H1 (cell line): ENCODE data around the gene RAB40C. TPM values are rescaled to one million over a fixed set of nuclear protein-coding genes. Genes with fewer than 3 reads are reported as not detected.

Experiments
- CTCF ChIA-PET: fragments of 300-600 bp; sonication (Branson Sonifier 250); formaldehyde crosslinking; loops from one replicate; lab custom pipeline; 2021; ENCODE audit not compliant: partially characterized antibody; lab: Charles Lee
- POLR2A ChIA-PET: fragments of 300-600 bp; sonication (Branson Sonifier 250); formaldehyde crosslinking; loops from one replicate; lab custom pipeline; 2021; ENCODE audit warnings: inconsistent platforms; ENCODE audit not compliant: partially characterized antibody; lab: Charles Lee
- DNase-seq, 2 experiments: peaks; one replicate each; pipeline versions ENCODE4 v3.0.0 to v3.0.0-alpha.2; 2010 to 2022; ENCODE audit warnings: low spot score in 2 of 2, low read depth in 1 of 2, mixed read lengths in 1 of 2
- FAIRE-seq: peaks from 2 replicates; lab custom pipeline; 2011; peaks lifted over from hg19 to GRCh38; lab: Jason Lieb, UNC
- H2AFZ ChIP-seq: 2 replicates; pipeline ENCODE4 v1.8.1; 2012; ENCODE audit warnings: low read length, inconsistent platforms
- H2AK5ac ChIP-seq: 2 replicates; pipeline ENCODE4 v1.6.1; 2013; ENCODE audit warnings: low read depth, low read length
- H2BK120ac ChIP-seq: replicated peaks from 2 replicates; pipeline ENCODE3; 2013; ENCODE audit warnings: low read depth, low read length, inconsistent platforms
- H2BK12ac ChIP-seq: 2 replicates; pipeline ENCODE4 v1.6.1; 2013; ENCODE audit warnings: low read depth, low read length
- H2BK15ac ChIP-seq: 2 replicates; pipeline ENCODE4 v1.6.1; 2013; ENCODE audit warnings: low read length
- H2BK20ac ChIP-seq: 2 replicates; pipeline ENCODE4 v1.6.1; 2013; ENCODE audit warnings: low read length
- H2BK5ac ChIP-seq: 2 replicates; pipeline ENCODE4 v1.6.1; 2013; ENCODE audit warnings: low read depth, low read length
- H3K14ac ChIP-seq: 2 replicates; pipeline ENCODE4 v1.6.1; 2013; ENCODE audit warnings: inconsistent platforms; ENCODE audit not compliant: insufficient read length
- H3K18ac ChIP-seq: 2 replicates; pipeline ENCODE4 v1.6.1; 2013; ENCODE audit warnings: low read length; ENCODE audit errors: extremely low read depth
- H3K23ac ChIP-seq: 2 replicates; pipeline ENCODE4 v1.6.1; 2013; ENCODE audit warnings: inconsistent platforms; ENCODE audit not compliant: insufficient read length
- H3K23me2 ChIP-seq: 2 replicates; pipeline ENCODE4 v1.6.1; 2013; ENCODE audit warnings: low read depth, low read length
- H3K27ac ChIP-seq: 2 replicates; pipeline ENCODE4 v1.6.1; 2011; ENCODE audit warnings: low read depth, low read length, inconsistent platforms
- H3K27me3 ChIP-seq, 4 experiments: replicated peaks in 1 of 4; 1 replicate in 1 of 4; 2 replicates in 3 of 4; pipeline versions ENCODE4 v1.6.1 to v1.8.1; 2011 to 2013; ENCODE audit warnings: low read length in 3 of 4, mild to moderate bottlenecking in 3 of 4, inconsistent platforms in 2 of 4, mixed read lengths in 2 of 4, moderate library complexity in 1 of 4; ENCODE audit not compliant: control insufficient read depth in 3 of 4, insufficient read depth in 3 of 4; ENCODE audit errors: extremely low read depth in 1 of 4
- H3K36me3 ChIP-seq, 4 experiments: 2 replicates each; pipeline versions ENCODE4 v1.6.1 to v1.8.1; 2011 to 2013; ENCODE audit warnings: mild to moderate bottlenecking in 4 of 4, low read length in 3 of 4, moderate library complexity in 2 of 4, control low read depth in 1 of 4, inconsistent platforms in 1 of 4; ENCODE audit not compliant: insufficient read depth in 4 of 4, control insufficient read depth in 2 of 4
- H3K4ac ChIP-seq: replicated peaks from 2 replicates; pipeline ENCODE3; 2013; ENCODE audit warnings: low read length, low read depth, mixed read lengths, inconsistent platforms; ENCODE audit not compliant: insufficient read length
- H3K4me1 ChIP-seq, 4 experiments: replicated peaks in 1 of 4; 1 replicate in 1 of 4; 2 replicates in 3 of 4; pipeline versions ENCODE4 v1.6.1 to v1.8.1; 2011 to 2013; ENCODE audit warnings: low read length in 3 of 4, inconsistent platforms in 2 of 4, mixed read lengths in 1 of 4; ENCODE audit not compliant: insufficient read depth in 4 of 4, control insufficient read depth in 3 of 4
- H3K4me2 ChIP-seq, 2 experiments: 2 replicates each; pipeline versions ENCODE4 v1.6.1 to v1.8.1; 2011 to 2013; ENCODE audit warnings: low read depth in 2 of 2, low read length in 2 of 2, control low read depth in 1 of 2, inconsistent platforms in 1 of 2, mild to moderate bottlenecking in 1 of 2; ENCODE audit not compliant: insufficient read depth in 1 of 2
- H3K4me3 ChIP-seq, 4 experiments: fragments of 200-600, 300-600 bp in 1 of 4; sonication (generic), shearing (Covaris generic), sonication (Bioruptor Twin) in 1 of 4; 2 replicates each; pipeline versions ENCODE4 v1.5.1 to v1.8.1; 2011 to 2016; ENCODE audit warnings: low read length in 4 of 4, low read depth in 3 of 4, control low read depth in 2 of 4, inconsistent platforms in 2 of 4, mild to moderate bottlenecking in 2 of 4, mixed read lengths in 1 of 4, moderate library complexity in 1 of 4; ENCODE audit not compliant: insufficient read depth in 2 of 4; ENCODE audit errors: extremely low read depth in 1 of 4
- H3K56ac ChIP-seq: replicated peaks from 2 replicates; pipeline ENCODE3; 2013; ENCODE audit warnings: low read depth, mild to moderate bottlenecking, mixed read lengths, low read length, inconsistent platforms; ENCODE audit not compliant: insufficient read length
- H3K79me1 ChIP-seq: 2 replicates; pipeline ENCODE4 v1.6.1; 2013; ENCODE audit warnings: low read depth, low read length, control low read depth
- H3K79me2 ChIP-seq, 2 experiments: 2 replicates each; pipeline versions ENCODE4 v1.6.1 to v1.8.1; 2012 to 2013; ENCODE audit warnings: low read length in 2 of 2, mild to moderate bottlenecking in 2 of 2, inconsistent platforms in 1 of 2; ENCODE audit not compliant: insufficient read depth in 2 of 2, control insufficient read depth in 1 of 2
- H3K9ac ChIP-seq, 4 experiments: replicated peaks in 1 of 4; 1 replicate in 1 of 4; 2 replicates in 3 of 4; pipeline versions ENCODE4 v1.6.1 to v1.8.1; 2011 to 2013; ENCODE audit warnings: low read depth in 3 of 4, low read length in 3 of 4, control low read depth in 2 of 4, mild to moderate bottlenecking in 2 of 4, moderate library complexity in 2 of 4, inconsistent platforms in 1 of 4; ENCODE audit errors: extremely low read depth in 1 of 4
- H3K9me3 ChIP-seq, 2 experiments: 2 replicates each; pipeline versions ENCODE4 v1.6.1 to v1.8.1; 2012 to 2013; ENCODE audit warnings: mild to moderate bottlenecking in 2 of 2, moderate library complexity in 2 of 2, control low read depth in 1 of 2, inconsistent platforms in 1 of 2, low read depth in 1 of 2, low read length in 1 of 2, mixed read lengths in 1 of 2; ENCODE audit not compliant: insufficient read depth in 2 of 2
- H4K20me1 ChIP-seq, 2 experiments: replicated peaks in 1 of 2; 2 replicates each; pipeline versions ENCODE3 to v1.8.1; 2011 to 2013; ENCODE audit warnings: inconsistent platforms in 2 of 2, low read length in 2 of 2, mild to moderate bottlenecking in 1 of 2; ENCODE audit not compliant: insufficient read depth in 2 of 2, control insufficient read depth in 1 of 2
- H4K5ac ChIP-seq: 2 replicates; pipeline ENCODE4 v1.6.1; 2013; ENCODE audit warnings: low read length, low read depth, mixed read lengths, inconsistent platforms; ENCODE audit not compliant: insufficient read length
- H4K8ac ChIP-seq: 2 replicates; pipeline ENCODE4 v1.8.0; 2013; ENCODE audit warnings: mild to moderate bottlenecking, moderate library complexity, low read length, inconsistent platforms; ENCODE audit not compliant: insufficient read depth; ENCODE audit errors: extremely low read depth
- H4K91ac ChIP-seq: replicated peaks from 2 replicates; pipeline ENCODE3; 2013; ENCODE audit warnings: low read length, mixed read lengths, inconsistent platforms; ENCODE audit not compliant: insufficient read length
- BACH1 ChIP-seq: IDR thresholded peaks from 2 replicates; pipeline ENCODE4 v1.6.1; 2012; ENCODE audit warnings: low read length, improper control_type of control experiment
- CTBP2 ChIP-seq: IDR thresholded peaks from 2 replicates; pipeline ENCODE4 v1.7.0; 2011; ENCODE audit warnings: borderline replicate concordance, mild to moderate bottlenecking, moderate library complexity, mixed read lengths, low read length; ENCODE audit not compliant: insufficient read depth, insufficient read length
- EZH2 ChIP-seq: fragments of 200-600 bp; sonication (generic); IDR thresholded peaks from 2 replicates; pipeline ENCODE4 v1.7.1; 2012; ENCODE audit warnings: low read depth, mild to moderate bottlenecking, moderate library complexity, low read length, inconsistent platforms; ENCODE audit not compliant: severe bottlenecking
- JUND ChIP-seq: IDR thresholded peaks from 2 replicates; pipeline ENCODE4 v1.6.1; 2011; ENCODE audit warnings: mild to moderate bottlenecking, improper control_type of control experiment, low read length
- KDM1A ChIP-seq: fragments of 200-600, 300-600 bp; sonication (generic); IDR thresholded peaks from 2 replicates; pipeline ENCODE4 v1.7.1; 2016; ENCODE audit warnings: mild to moderate bottlenecking, low read length, borderline replicate concordance
- KDM4A ChIP-seq: IDR thresholded peaks from one replicate; pipeline ENCODE4 v1.7.1; 2012; ENCODE audit warnings: low read depth, mild to moderate bottlenecking, moderate library complexity, low read length, inconsistent platforms; ENCODE audit not compliant: severe bottlenecking
- MAFK ChIP-seq: IDR thresholded peaks from 2 replicates; pipeline ENCODE4 v1.6.1; 2012; ENCODE audit warnings: low read depth, mild to moderate bottlenecking, improper control_type of control experiment, low read length
- NRF1 ChIP-seq: IDR thresholded peaks from 2 replicates; pipeline ENCODE4 v1.6.1; 2011; ENCODE audit warnings: mild to moderate bottlenecking, low read depth, low read length, improper control_type of control experiment
- ZNF274 ChIP-seq: IDR thresholded peaks from 2 replicates; pipeline ENCODE4 v1.7.0; 2012; ENCODE audit warnings: low read length, borderline replicate concordance; ENCODE audit errors: extremely low read depth
- WGBS, 2 experiments: shearing (Covaris generic) in 1 of 2; methylation state at CpG; one replicate each; pipeline versions ENCODE4 v1.1.6 to v1.1.7; 2013 to 2015; ENCODE audit warnings: low lambda C conversion rate in 2 of 2, mixed read lengths in 2 of 2, inconsistent platforms in 1 of 2, low coverage in 1 of 2, missing lambda C conversion rate in 1 of 2; ENCODE audit not compliant: insufficient replicate concordance in 2 of 2, insufficient coverage in 1 of 2, insufficient read length in 1 of 2; ENCODE audit errors: extremely low coverage in 1 of 2, missing lambda C conversion rate in 1 of 2; 5-methylcytosine and 5-hydroxymethylcytosine counted together
- polyA plus RNA-seq, 7 experiments: library from polyadenylated mRNA; depleted of rRNA in 3 of 7; stranded (reverse) in 5 of 7; unstranded in 2 of 7; fragments of >200 nt in 5 of 7; fragments of 200-250 nt in 2 of 7; gene quantifications; 1 replicate in 5 of 7; 2 replicates in 1 of 7; 4 replicates in 1 of 7; pipeline versions ENCODE4 v1.2.1 to v1.2.3, GENCODE V29; 2011 to 2013; ENCODE audit warnings: missing spikeins in 2 of 7, mixed read lengths in 2 of 7
- total RNA-seq: library from RNA; stranded (reverse); fragmentation: NEBNext Ultra II Directional; extraction: Animal tissue kit (Norgen Biotek cat#: 25700); gene quantifications from 2 replicates; pipeline ENCODE4 v1.2.1, GENCODE V29; 2021

Gene RAB40C
- total and polyA plus RNA-seq, 2 of the 8 experiments (the other 6 are each of a cell fraction or from before 2014, with no cell fraction given) = 13.9 to 15.6 TPM

DNA sequence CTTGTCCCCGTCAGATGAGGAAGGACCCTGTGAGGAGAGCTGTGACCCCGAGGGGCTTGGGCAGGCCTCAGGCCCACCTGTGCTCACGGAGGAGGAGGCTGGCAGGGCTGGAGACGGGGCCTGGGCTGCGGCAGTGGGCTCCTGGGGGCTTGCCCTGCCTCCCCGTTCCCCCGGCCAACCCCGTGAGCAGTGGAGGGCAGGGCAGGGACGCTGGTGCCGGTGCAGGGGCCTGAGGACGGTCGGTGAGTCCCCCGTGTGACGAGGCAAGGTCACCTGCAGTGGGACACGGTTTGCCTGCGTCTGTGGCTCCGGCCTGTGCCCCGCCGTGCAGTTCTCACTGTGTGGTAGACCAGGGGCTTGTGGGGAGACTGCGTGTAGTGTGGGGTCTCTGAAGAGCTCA lies 69.8 kb downstream of the RAB40C start:
- H3K14ac ChIP-seq = no peak overlapping the region
- no peak overlapping the region for H2BK15ac ChIP-seq
- H3K18ac ChIP-seq = no peak overlapping the region
- H3K27me3 ChIP-seq = no peaks in the 10 kb centered on the region
- WGBS, 2 experiments = 89% methylated on average over 17 of the region's 20 CpGs; no CpG with 5 or more reads in 1 of the 2 experiments
- H4K20me1 ChIP-seq = no peaks in the 10 kb centered on the region
- no peak overlapping the region for H4K91ac ChIP-seq
- peak overlapping the region; percentile 25; the same call in 1 of the 2 replicates for H4K8ac ChIP-seq
- H3K56ac ChIP-seq = no peak overlapping the region
- no peak overlapping the region for H2BK20ac ChIP-seq
- H3K4me1 ChIP-seq = peaks cover 0 to 8% (median 1%) of the 10 kb centered on the region in 4 experiments; a peak in 4 of 7 replicates
- no peaks in the 10 kb centered on the region for H3K9me3 ChIP-seq
- H3K36me3 ChIP-seq = peaks cover 0 to 34% (median 1%) of the 10 kb centered on the region in 4 experiments; a peak in 3 of 8 replicates
- no peaks in the 10 kb centered on the region for H3K79me2 ChIP-seq
- no peak for DNase-seq
- no peak overlapping the region for H4K5ac ChIP-seq
- H3K4ac ChIP-seq = no peak overlapping the region
- no peak overlapping the region for H3K9ac ChIP-seq
- H2AK5ac ChIP-seq = no peak overlapping the region
- no peaks in the 10 kb centered on the region for H3K23me2 ChIP-seq
- no peak overlapping the region for H3K27ac ChIP-seq
- no peaks in the 10 kb centered on the region for H3K79me1 ChIP-seq
- no peak overlapping the region for H3K4me2 ChIP-seq
- TF ChIP-seq BACH1 (no peak), CTBP2 (no peak), KDM1A (no peak), KDM4A (no peak), NRF1 (no peak), JUND (no peak), EZH2 (no peak), MAFK (no peak), ZNF274 (no peak)
- TF ChIP-seq, all 59 proteins: peak for 0
- Histone ChIP-seq H2BK12ac (no peak overlapping the region), H3K23ac (no peak overlapping the region), H2BK120ac (no peak overlapping the region), H3K4me3 (no peak overlapping the region), H2BK5ac (no peak overlapping the region), H2AFZ (no peak overlapping the region)
- ChIA-PET POLR2A (interaction anchor here (0.7 to 17.4 kb wide), 7 partner anchors 9 to 72 kb away, joined by 3 to 214 read pairs (median 6); partner anchors contain the start of genes JMJD8, RHBDL1, STUB1 and WDR90), CTCF (interaction anchor here (0.6 to 11.3 kb wide), 14 partner anchors 9 to 268 kb away, joined by 3 to 104 read pairs (median 5); partner anchors contain the start of genes METTL26, RHBDL1 and WDR90)
- no peak for FAIRE-seq
